ENCODE measurements around the gene AVEN. TPM values are rescaled to one million over a fixed set of nuclear protein-coding genes. Genes with fewer than 3 reads are reported as not detected.

AVEN gene
- total and polyA plus RNA-seq, 4 donors: 8.1 to 21.8 (median 17.1) TPM

GRCh38 chr15:33851079-33851478 lies 187.9 kb downstream of the AVEN start:
- H3K36me3 ChIP-seq (ENCODE audit: control insufficient read depth, insufficient read depth, low read length): no peaks in the 10 kb centered on the region

GRCh38 chr15:33848011-33848410 lies 191.0 kb downstream of the AVEN start:
- no peak for DNase-seq (ENCODE audit: low read depth in 4 of 6, low spot score in 6 of 6)
- no peaks in the 10 kb centered on the region for H3K36me3 ChIP-seq (ENCODE audit: control insufficient read depth, insufficient read depth, low read length)
- WGBS (ENCODE audit: insufficient coverage): no CpG with 5 or more reads among the region's 3 CpGs
- H3K9me3 ChIP-seq (ENCODE audit: control insufficient read depth, insufficient read depth, low read length): no peaks in the 10 kb centered on the region
- no peaks in the 10 kb centered on the region for H3K4me1 ChIP-seq (ENCODE audit: control insufficient read depth, insufficient read depth, low read length)
- H3K27me3 ChIP-seq (ENCODE audit: control insufficient read depth, insufficient read depth, low read length): no peaks in the 10 kb centered on the region
- no peak overlapping the region for H3K27ac ChIP-seq (ENCODE audit: low read depth, low read length)
- no peak overlapping the region for H3K4me3 ChIP-seq (ENCODE audit: low read depth, low read length)

More at GRCh38 chr15:33851079-33851478, 187.9 kb downstream of the AVEN start:
- no CpG with 5 or more reads among the region's 1 CpG for WGBS (ENCODE audit: insufficient coverage)
- no peaks in the 10 kb centered on the region for H3K27me3 ChIP-seq (ENCODE audit: control insufficient read depth, insufficient read depth, low read length)
- no peak for DNase-seq (ENCODE audit: low read depth in 4 of 6, low spot score in 6 of 6)
- H3K4me3 ChIP-seq (ENCODE audit: low read depth, low read length): no peak overlapping the region
- no peaks in the 10 kb centered on the region for H3K4me1 ChIP-seq (ENCODE audit: control insufficient read depth, insufficient read depth, low read length)
- H3K27ac ChIP-seq (ENCODE audit: low read depth, low read length): no peak overlapping the region
- H3K9me3 ChIP-seq (ENCODE audit: control insufficient read depth, insufficient read depth, low read length): no peaks in the 10 kb centered on the region

GRCh38 chr15:33846862-33847261 lies 192.1 kb downstream of the AVEN start:
- no peak overlapping the region for H3K4me3 ChIP-seq (ENCODE audit: low read depth, low read length)
- H3K27ac ChIP-seq (ENCODE audit: low read depth, low read length): no peak overlapping the region
- no peak for DNase-seq (ENCODE audit: low read depth in 4 of 6, low spot score in 6 of 6)
- no peaks in the 10 kb centered on the region for H3K36me3 ChIP-seq (ENCODE audit: control insufficient read depth, insufficient read depth, low read length)
- WGBS (ENCODE audit: insufficient coverage): 75% methylated on average over 3 of the region's 6 CpGs
- no peaks in the 10 kb centered on the region for H3K4me1 ChIP-seq (ENCODE audit: control insufficient read depth, insufficient read depth, low read length)
- no peaks in the 10 kb centered on the region for H3K9me3 ChIP-seq (ENCODE audit: control insufficient read depth, insufficient read depth, low read length)
- no peaks in the 10 kb centered on the region for H3K27me3 ChIP-seq (ENCODE audit: control insufficient read depth, insufficient read depth, low read length)

DNA sequence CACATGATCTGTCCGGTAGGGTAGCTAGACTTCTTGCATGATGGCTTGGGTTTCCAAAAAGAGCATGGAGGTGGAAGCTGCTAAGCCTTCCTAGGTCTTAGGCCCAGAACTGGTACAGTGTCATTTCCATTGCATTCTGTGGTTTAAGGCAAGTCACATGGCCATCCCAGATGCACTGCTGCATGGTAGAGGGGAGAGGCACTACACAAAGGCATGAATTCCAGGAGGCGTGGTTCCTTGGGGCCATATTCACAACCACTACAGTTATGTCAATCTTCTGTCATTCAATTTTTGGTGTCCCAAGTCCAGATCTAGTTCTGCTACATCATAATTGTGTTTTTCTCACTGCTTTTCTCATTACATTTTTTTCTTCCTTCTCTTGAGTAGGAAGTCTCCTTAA lies 192.9 kb downstream of the AVEN start:
- Histone ChIP-seq H3K27ac (ENCODE audit: low read depth, low read length) (no peak overlapping the region), H3K4me3 (ENCODE audit: low read depth, low read length) (no peak overlapping the region), H3K9me3 (ENCODE audit: control insufficient read depth, insufficient read depth, low read length) (no peaks in the 10 kb centered on the region), H3K36me3 (ENCODE audit: control insufficient read depth, insufficient read depth, low read length) (no peaks in the 10 kb centered on the region), H3K4me1 (ENCODE audit: control insufficient read depth, insufficient read depth, low read length) (no peaks in the 10 kb centered on the region), H3K27me3 (ENCODE audit: control insufficient read depth, insufficient read depth, low read length) (no peaks in the 10 kb centered on the region)
- DNase-seq (ENCODE audit: low read depth in 4 of 6, low spot score in 6 of 6): no peak
- WGBS (ENCODE audit: insufficient coverage): 100% methylated on average over 1 of the region's 2 CpGs

DNA sequence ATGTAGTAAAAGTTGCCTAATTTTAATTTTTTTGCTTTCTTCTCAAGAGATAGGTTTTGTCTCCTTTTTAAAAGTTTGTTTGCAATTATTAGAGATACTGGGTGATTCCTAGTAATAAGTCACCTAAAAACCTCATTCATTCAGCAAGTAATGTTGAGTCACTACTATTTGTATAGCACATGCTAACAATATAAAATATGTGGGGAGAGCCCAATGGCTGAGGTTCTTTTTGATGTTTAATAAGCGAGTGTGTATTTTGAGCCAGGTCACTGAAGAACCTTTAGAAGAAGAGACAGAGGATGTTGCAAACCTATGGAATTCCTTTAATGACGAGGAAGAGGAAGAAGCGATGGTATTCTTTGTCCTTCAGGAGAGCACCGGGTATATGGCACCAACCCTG lies 194.4 kb downstream of the AVEN start:
- H3K4me1 ChIP-seq (ENCODE audit: control insufficient read depth, insufficient read depth, low read length): no peaks in the 10 kb centered on the region
- WGBS (ENCODE audit: insufficient coverage): 100% methylated on average over 1 of the region's 4 CpGs
- no peak overlapping the region for H3K4me3 ChIP-seq (ENCODE audit: low read depth, low read length)
- DNase-seq (ENCODE audit: low read depth in 4 of 6, low spot score in 6 of 6): no peak
- no peaks in the 10 kb centered on the region for H3K36me3 ChIP-seq (ENCODE audit: control insufficient read depth, insufficient read depth, low read length)
- no peaks in the 10 kb centered on the region for H3K27me3 ChIP-seq (ENCODE audit: control insufficient read depth, insufficient read depth, low read length)
- no peak overlapping the region for H3K27ac ChIP-seq (ENCODE audit: low read depth, low read length)
- H3K9me3 ChIP-seq (ENCODE audit: control insufficient read depth, insufficient read depth, low read length): no peaks in the 10 kb centered on the region

- WGBS (ENCODE audit: insufficient coverage): 70% methylated on average over 1 of the region's 4 CpGs
- Histone ChIP-seq H3K27ac (ENCODE audit: low read depth, low read length) (no peak overlapping the region), H3K9me3 (ENCODE audit: control insufficient read depth, insufficient read depth, low read length) (no peaks in the 10 kb centered on the region), H3K27me3 (ENCODE audit: control insufficient read depth, insufficient read depth, low read length) (no peaks in the 10 kb centered on the region), H3K4me3 (ENCODE audit: low read depth, low read length) (no peak overlapping the region), H3K36me3 (ENCODE audit: control insufficient read depth, insufficient read depth, low read length) (no peaks in the 10 kb centered on the region), H3K4me1 (ENCODE audit: control insufficient read depth, insufficient read depth, low read length) (no peaks in the 10 kb centered on the region)
- no peak for DNase-seq (ENCODE audit: low read depth in 4 of 6, low spot score in 6 of 6)
These were observed 194.8 kb downstream of the AVEN start for GRCh38 chr15:33844186-33844585.

GRCh38 chr15:33840615-33841014 lies 198.4 kb downstream of the AVEN start:
- no peaks in the 10 kb centered on the region for H3K36me3 ChIP-seq (ENCODE audit: control insufficient read depth, insufficient read depth, low read length)
- WGBS (ENCODE audit: insufficient coverage): 38% methylated on average over 2 of the region's 3 CpGs

DNA sequence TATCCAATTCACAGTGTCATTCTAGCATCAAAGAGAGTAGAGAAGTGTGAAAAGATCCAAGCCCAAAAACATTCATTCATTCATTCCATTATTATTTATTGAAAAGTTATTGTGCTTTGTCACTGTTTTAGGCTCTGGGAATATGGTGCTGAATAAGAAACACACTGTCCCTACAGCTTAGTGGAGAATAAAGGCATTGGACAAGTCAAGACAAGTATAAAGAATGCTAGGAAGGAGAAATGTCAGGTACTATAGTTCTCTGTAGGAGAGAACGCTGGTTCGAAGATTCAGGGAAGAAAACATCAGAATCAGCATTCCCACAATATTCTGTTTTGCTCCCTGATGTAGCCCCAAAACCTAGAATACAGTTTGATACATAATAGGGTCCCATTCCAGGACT lies 199.5 kb downstream of the AVEN start:
- Histone ChIP-seq H3K4me3 (ENCODE audit: low read depth, low read length) (no peak overlapping the region), H3K27me3 (ENCODE audit: control insufficient read depth, insufficient read depth, low read length) (no peaks in the 10 kb centered on the region), H3K4me1 (ENCODE audit: control insufficient read depth, insufficient read depth, low read length) (no peaks in the 10 kb centered on the region), H3K27ac (ENCODE audit: low read depth, low read length) (no peak overlapping the region), H3K36me3 (ENCODE audit: control insufficient read depth, insufficient read depth, low read length) (no peaks in the 10 kb centered on the region), H3K9me3 (ENCODE audit: control insufficient read depth, insufficient read depth, low read length) (no peaks in the 10 kb centered on the region)
- WGBS (ENCODE audit: insufficient coverage): no CpG with 5 or more reads among the region's 2 CpGs
- no peak for DNase-seq (ENCODE audit: low read depth in 4 of 6, low spot score in 6 of 6)

More at GRCh38 chr15:33840615-33841014, 198.4 kb downstream of the AVEN start:
- Histone ChIP-seq H3K4me1 (ENCODE audit: control insufficient read depth, insufficient read depth, low read length) (no peaks in the 10 kb centered on the region), H3K27ac (ENCODE audit: low read depth, low read length) (no peak overlapping the region), H3K4me3 (ENCODE audit: low read depth, low read length) (no peak overlapping the region), H3K27me3 (ENCODE audit: control insufficient read depth, insufficient read depth, low read length) (no peaks in the 10 kb centered on the region), H3K9me3 (ENCODE audit: control insufficient read depth, insufficient read depth, low read length) (no peaks in the 10 kb centered on the region)
- no peak for DNase-seq (ENCODE audit: low read depth in 4 of 6, low spot score in 6 of 6)

DNA sequence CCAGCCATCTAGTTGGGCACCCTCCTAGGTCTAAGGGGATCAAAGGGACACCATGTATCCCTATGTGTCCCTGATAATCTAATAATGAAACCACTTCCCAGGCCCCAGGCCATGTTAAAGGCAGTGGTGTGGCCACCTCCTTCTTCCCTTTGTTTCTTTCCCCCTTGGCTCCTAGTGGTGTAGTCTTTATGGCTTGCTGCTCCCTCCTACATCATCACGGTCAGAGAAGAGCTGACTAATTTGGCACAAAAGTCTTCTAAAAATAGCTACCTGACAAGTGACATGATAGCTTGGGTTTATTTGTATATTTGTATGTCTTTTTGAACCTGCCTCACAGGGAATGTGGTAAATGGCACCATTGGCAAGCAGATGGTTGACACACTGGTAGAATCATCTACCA lies 201.7 kb downstream of the AVEN start:
- WGBS (ENCODE audit: insufficient coverage): no CpG with 5 or more reads among the region's 1 CpG
- DNase-seq (ENCODE audit: low read depth in 4 of 6, low spot score in 6 of 6): no peak
- Histone ChIP-seq H3K27me3 (ENCODE audit: control insufficient read depth, insufficient read depth, low read length) (no peaks in the 10 kb centered on the region), H3K9me3 (ENCODE audit: control insufficient read depth, insufficient read depth, low read length) (no peaks in the 10 kb centered on the region), H3K27ac (ENCODE audit: low read depth, low read length) (no peak overlapping the region), H3K4me3 (ENCODE audit: low read depth, low read length) (no peak overlapping the region), H3K36me3 (ENCODE audit: control insufficient read depth, insufficient read depth, low read length) (no peaks in the 10 kb centered on the region), H3K4me1 (ENCODE audit: control insufficient read depth, insufficient read depth, low read length) (peaks cover under 1% of the 10 kb centered on the region)

- WGBS (ENCODE audit: insufficient coverage): 25% methylated on average over 8 of the region's 9 CpGs
- Histone ChIP-seq H3K4me1 (ENCODE audit: control insufficient read depth, insufficient read depth, low read length) (peaks cover 6% of the 10 kb centered on the region), H3K27me3 (ENCODE audit: control insufficient read depth, insufficient read depth, low read length) (no peaks in the 10 kb centered on the region), H3K27ac (ENCODE audit: low read depth, low read length) (no peak overlapping the region), H3K36me3 (ENCODE audit: control insufficient read depth, insufficient read depth, low read length) (no peaks in the 10 kb centered on the region), H3K9me3 (ENCODE audit: control insufficient read depth, insufficient read depth, low read length) (no peaks in the 10 kb centered on the region), H3K4me3 (ENCODE audit: low read depth, low read length) (no peak overlapping the region)
- DNase-seq (ENCODE audit: low read depth in 4 of 6, low spot score in 6 of 6): peak in 1 of 6 donors; percentile 80
These were observed 203.9 kb downstream of the AVEN start for GRCh38 chr15:33834892-33835743.
